ENCODE measurements around the gene PKHD1.

DNA sequence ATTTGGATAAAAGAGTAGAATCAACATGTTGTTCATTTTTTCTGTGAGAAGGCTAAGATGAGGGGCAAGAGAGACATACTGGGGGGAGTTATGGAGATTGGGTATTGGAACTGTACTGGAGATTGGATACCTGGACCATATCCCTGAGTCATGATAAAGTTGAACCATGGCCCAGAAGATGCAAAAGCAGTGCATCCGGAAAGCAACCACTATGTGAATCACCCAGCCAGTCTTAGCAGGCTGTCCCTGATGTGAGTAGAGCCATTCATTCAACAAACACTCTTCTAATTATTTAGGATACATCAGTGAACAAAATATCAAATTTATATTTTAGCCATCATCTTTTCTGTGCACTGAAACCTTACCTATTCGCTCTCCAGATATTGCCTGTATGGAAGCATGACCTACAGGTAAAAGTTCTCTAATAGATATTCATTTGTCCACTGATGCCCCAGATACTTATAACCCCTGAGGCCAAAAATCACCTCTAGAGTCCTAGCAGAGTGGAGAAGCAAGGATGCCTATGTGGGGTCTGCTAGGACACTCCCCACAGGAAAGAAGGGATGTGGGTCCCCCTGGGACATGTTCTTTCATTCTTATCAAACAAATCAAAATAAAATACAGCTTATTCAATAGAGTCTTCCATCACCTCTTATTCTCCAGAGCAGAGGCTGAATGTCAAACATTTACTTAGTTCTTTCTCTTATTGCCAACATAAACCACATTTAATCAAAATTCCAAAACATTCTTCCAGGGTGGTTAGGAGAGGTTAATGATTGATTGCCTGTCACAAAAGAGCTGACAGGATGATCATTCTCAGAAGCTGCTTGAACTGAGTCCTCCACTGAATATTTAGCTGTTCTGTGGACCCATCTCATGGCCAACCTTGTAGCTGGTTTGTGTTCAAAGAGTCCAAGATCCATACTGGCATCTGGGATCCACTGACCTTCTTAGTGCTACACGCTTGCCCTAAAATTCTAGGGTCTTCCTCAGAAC is 37.0 kb upstream of the PKHD1 start:
- TF ChIP-seq GATA3 (IDR thresholded peaks at IDR 0.05; ENCODE audit: low read depth, low read length) = no peak
- TF ChIP-seq GATA2 (IDR thresholded peaks at IDR 0.05; ENCODE audit: low read depth, low read length) = no peak

Measured in SH-SY5Y (cell line).